HEK293 (cell line): ENCODE data around the gene KRTAP5-11.

ENCODE experiments used
- ATF2 ChIP-seq: fragments of 450-650 bp; formaldehyde crosslinking; IDR thresholded peaks from 2 replicates; pipeline ENCODE4 v1.5.1; 2016; ENCODE audit warnings: missing biosample characterization, missing genetic modification characterization, low read depth
- CTCF ChIP-seq: fragments of 450-650 bp; formaldehyde crosslinking; IDR thresholded peaks from 2 replicates; pipeline ENCODE4 v1.5.1; 2016; ENCODE audit warnings: missing biosample characterization, missing genetic modification characterization
- ZBTB21 ChIP-seq: fragments of 450-650 bp; formaldehyde crosslinking; IDR thresholded peaks from 2 replicates; pipeline ENCODE4 v1.5.1; 2017; ENCODE audit warnings: missing biosample characterization, missing genetic modification characterization
- ZNF133 ChIP-seq: fragments of 450-650 bp; formaldehyde crosslinking; IDR thresholded peaks from 2 replicates; pipeline ENCODE4 v1.5.1; 2016; ENCODE audit warnings: missing biosample characterization, missing genetic modification characterization
- ZNF174 ChIP-seq: fragments of 450-650 bp; formaldehyde crosslinking; IDR thresholded peaks from 2 replicates; pipeline ENCODE4 v1.5.0; 2017; ENCODE audit warnings: missing biosample characterization, mild to moderate bottlenecking, missing genetic modification characterization
- ZNF707 ChIP-seq: fragments of 450-650 bp; formaldehyde crosslinking; IDR thresholded peaks from 2 replicates; pipeline ENCODE4 v1.5.1; 2016; ENCODE audit warnings: missing biosample characterization, missing genetic modification characterization

GRCh38 chr11:71542382-71542781 lies 40.3 kb downstream of the KRTAP5-11 start:
- TF ChIP-seq ATF2 (tag by site-specific recombination) (no peak), ZNF133 (tag by site-specific recombination) (no peak), CTCF (tag by site-specific recombination) (no peak), ZBTB21 (tag by site-specific recombination) (no peak), ZNF174 (tag by site-specific recombination) (no peak), ZNF707 (no peak)
